Pancreas (tissue), 10 donors: ENCODE results near the gene FBXO31. TPM values are rescaled to one million over a fixed set of nuclear protein-coding genes. Genes with fewer than 3 reads are reported as not detected.
A peak's percentile ranks its signal among the peaks of the same experiment; 100 is the strongest.

ENCODE experiments used
- ATAC-seq, 4 donors: fragments of 200-7000 bp; cut with Tn5 transposase; one replicate each; pipeline versions ENCODE4 v1.8.0 to v1.9.1; 2020; ENCODE audit warnings: mild to moderate bottlenecking in 4 of 4, moderate library complexity in 4 of 4
- DNase-seq, 6 donors: peaks; one replicate each; pipeline ENCODE4 v3.0.0-alpha.2; 2020
- FAIRE-seq: peaks from 2 replicates; lab custom pipeline; 2012; peaks lifted over from hg19 to GRCh38; lab: Jason Lieb, UNC
- H3K27ac ChIP-seq, 4 donors: fragments of 200-600 bp; sonication (generic); 1 replicate in 3 of 4; 2 replicates in 1 of 4; pipeline versions ENCODE4 v1.5.0 to v1.8.0; 2020
- H3K27me3 ChIP-seq, 4 donors: fragments of 200-600 bp; one replicate each; pipeline ENCODE4 v1.8.0; 2021
- H3K36me3 ChIP-seq, 3 donors: fragments of 200-600 bp; sonication (generic) in 1 of 3; one replicate each; pipeline versions ENCODE4 v1.5.0 to v1.8.0; 2020 to 2021
- H3K4me1 ChIP-seq, 3 donors: fragments of 200-600 bp; one replicate each; pipeline ENCODE4 v1.8.0; 2021
- H3K4me3 ChIP-seq, 4 donors: fragments of 200-600 bp; sonication (generic) in 2 of 4; one replicate each; pipeline versions ENCODE4 v1.5.0 to v1.8.0; 2020 to 2021
- H3K9me3 ChIP-seq, 4 donors: fragments of 200-600 bp; one replicate each; pipeline ENCODE4 v1.8.0; 2021
- WGBS, 2 donors: extraction: QIAGEN DNeasy Blood & Tissue Kit; methylation state at CpG; one replicate each; pipeline ENCODE4 v1.1.7; 2013; 5-methylcytosine and 5-hydroxymethylcytosine counted together
- intact Hi-C, 3 donors: fragments of 100-400 bp; cut with DNase I; formaldehyde crosslinking; loops; one replicate each; pipeline versions ENCODE4 v1.11.1 to v1.14.2; 2022
- polyA plus RNA-seq, 2 donors: library from polyadenylated mRNA; stranded (reverse); fragments of 200-250 nt; gene quantifications; one replicate each; pipeline ENCODE4 v1.2.3, GENCODE V29; 2013
- total RNA-seq, 6 donors: library from RNA; stranded (reverse); fragmentation: NEBNext Ultra II Directional in 4 of 6; extraction: Animal tissue kit (Norgen Biotek cat#: 25700) in 4 of 6; gene quantifications; one replicate each; pipeline versions ENCODE4 v1.2.1 to v1.2.4, GENCODE V29; 2021 to 2023
- TF ChIP-seq, protein P1 (sequence below), 4 donors: fragments of 200-600 bp; sonication (generic) in 3 of 4; IDR thresholded peaks; one replicate each; pipeline versions ENCODE4 v1.5.0 to v1.8.0; 2021; ENCODE audit warnings: antibody characterized with exemption in 4 of 4
- donor health status: healthy with polysubstance abuse.
- donor health status: DM: no; HTN: no; CAD: no; lungs with moderate emphysema.
- donor health status: DM: no; HTN: no; CAD: no.
- donor health status: control.
- donor health status: control.
- donor health status: Bipolar disorder and iron deficiency.
- donor health status: DM: yes; HTN: yes; CAD: no.
- donor health status: DM: no; HTN: no; CAD: no.
- donor health status: DM: no; HTN: no; CAD: no.
- donor health status: DM: yes; HTN: yes; CAD: no.

The FBXO31 gene
- total and polyA plus RNA-seq, 8 donors: 18.8 to 37.3 (median 24.9) TPM

DNA sequence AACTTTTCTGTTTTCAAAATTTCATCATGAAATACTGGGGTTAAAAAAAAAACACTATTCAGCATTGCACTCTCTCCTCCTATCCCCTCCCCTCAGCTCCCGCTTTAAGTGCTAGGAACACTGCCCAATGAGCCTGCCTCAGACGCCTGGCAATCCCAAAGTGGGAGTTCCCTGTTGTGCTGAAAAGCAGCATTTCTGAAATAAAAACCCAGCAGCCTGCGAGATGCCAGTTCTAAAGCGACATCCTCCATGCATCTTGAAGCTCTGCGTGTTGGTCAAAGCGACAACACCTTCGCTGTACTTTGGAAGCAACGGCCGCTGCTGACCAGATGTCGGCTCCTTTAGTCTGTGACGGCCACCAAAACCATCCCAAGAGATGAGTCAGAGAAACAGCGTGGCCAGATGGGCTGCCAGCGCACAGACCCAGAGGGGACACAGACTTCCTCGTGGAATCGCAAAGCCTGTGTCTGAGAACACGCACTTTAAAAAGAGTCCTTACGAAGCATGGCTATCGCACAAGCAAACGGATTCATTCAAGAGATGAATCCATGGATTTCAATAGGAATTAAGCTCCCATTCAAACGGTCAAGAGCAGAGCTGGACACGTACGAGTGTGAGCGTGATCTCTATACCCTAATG is 32.8 kb downstream of the FBXO31 start:
- FAIRE-seq (no peak), DNase-seq (no peak), ATAC-seq (peak in 3 of 4 donors; percentile 16 to 45 (median 40))
- Histone ChIP-seq H3K36me3 (peaks cover 0 to 10% (median 2%) of the 10 kb centered on the region in 3 donors), H3K27me3 (no peaks in the 10 kb centered on the region), H3K4me3 (no peak overlapping the region), H3K4me1 (no peaks in the 10 kb centered on the region), H3K9me3 (no peaks in the 10 kb centered on the region), H3K27ac (no peak overlapping the region)
- TF ChIP-seq, protein P1, sequence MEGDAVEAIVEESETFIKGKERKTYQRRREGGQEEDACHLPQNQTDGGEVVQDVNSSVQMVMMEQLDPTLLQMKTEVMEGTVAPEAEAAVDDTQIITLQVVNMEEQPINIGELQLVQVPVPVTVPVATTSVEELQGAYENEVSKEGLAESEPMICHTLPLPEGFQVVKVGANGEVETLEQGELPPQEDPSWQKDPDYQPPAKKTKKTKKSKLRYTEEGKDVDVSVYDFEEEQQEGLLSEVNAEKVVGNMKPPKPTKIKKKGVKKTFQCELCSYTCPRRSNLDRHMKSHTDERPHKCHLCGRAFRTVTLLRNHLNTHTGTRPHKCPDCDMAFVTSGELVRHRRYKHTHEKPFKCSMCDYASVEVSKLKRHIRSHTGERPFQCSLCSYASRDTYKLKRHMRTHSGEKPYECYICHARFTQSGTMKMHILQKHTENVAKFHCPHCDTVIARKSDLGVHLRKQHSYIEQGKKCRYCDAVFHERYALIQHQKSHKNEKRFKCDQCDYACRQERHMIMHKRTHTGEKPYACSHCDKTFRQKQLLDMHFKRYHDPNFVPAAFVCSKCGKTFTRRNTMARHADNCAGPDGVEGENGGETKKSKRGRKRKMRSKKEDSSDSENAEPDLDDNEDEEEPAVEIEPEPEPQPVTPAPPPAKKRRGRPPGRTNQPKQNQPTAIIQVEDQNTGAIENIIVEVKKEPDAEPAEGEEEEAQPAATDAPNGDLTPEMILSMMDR (IDR thresholded peaks at IDR 0.05): no peak
- 84 to 86% methylated on average over 23 of the region's 23 CpGs for WGBS, 2 donors
- intact Hi-C loops: no loop called here

DNA sequence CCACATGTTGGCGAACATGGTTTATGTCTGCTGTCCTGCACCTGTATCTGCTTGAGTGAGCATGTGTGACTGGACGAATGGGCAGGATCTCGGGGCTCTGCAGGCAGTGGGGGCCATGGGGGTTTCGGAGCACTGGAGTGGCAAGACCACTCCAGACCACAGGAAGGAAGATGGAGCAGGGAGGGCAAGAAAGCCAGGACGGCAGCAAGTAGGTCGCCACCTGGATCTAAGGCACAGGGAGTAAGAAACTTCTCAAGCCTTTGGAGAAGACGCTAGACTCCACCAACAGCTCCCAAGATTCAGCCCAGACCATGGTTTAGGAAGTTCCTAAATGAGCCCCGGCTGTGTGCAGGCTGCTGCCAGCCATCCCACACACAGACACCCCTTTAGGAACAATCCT is 33.5 kb downstream of the FBXO31 start:
- Histone ChIP-seq H3K27me3 (no peaks in the 10 kb centered on the region), H3K4me1 (no peaks in the 10 kb centered on the region), H3K4me3 (no peak overlapping the region), H3K27ac (no peak overlapping the region), H3K9me3 (no peaks in the 10 kb centered on the region), H3K36me3 (peaks cover 0 to 14% (median 2%) of the 10 kb centered on the region in 3 donors)
- ATAC-seq: no peak
- no peak for FAIRE-seq
- no peak for DNase-seq
- TF ChIP-seq, protein P1 (IDR thresholded peaks at IDR 0.05): no peak
- intact Hi-C loops: no loop called here
- 82 to 88% methylated on average over 8 of the region's 8 CpGs for WGBS, 2 donors

DNA sequence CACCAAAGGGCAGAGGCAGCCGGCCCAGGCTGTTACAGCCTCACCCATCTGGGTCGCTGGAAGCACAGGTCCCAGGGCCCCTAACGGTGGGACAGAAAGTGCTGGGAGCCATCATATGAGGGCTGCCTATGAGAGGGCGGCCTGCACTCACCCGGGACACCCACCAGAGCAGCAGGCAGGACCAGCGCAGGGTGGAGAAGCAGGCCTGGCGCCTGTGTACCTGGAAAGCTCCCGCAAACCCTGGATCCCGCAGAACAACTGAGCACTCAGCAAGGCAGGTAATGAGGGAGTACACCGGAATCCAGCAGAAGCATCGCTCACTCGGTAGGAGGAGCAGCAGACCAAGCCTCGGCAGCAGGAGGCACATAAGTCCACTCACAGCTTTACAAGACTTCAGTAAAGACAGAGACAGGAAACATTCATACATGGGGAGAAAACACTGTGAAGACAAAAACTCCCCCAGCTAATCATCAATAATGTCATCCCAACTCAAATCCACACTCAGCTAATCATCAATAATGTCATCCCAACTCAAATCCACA is 34.9 kb downstream of the FBXO31 start:
- peaks cover 0 to 14% (median 2%) of the 10 kb centered on the region in 3 donors for H3K36me3 ChIP-seq
- 91 to 92% methylated on average over 13 of the region's 13 CpGs for WGBS, 2 donors
- TF ChIP-seq, protein P1 (IDR thresholded peaks at IDR 0.05): no peak
- no peak for DNase-seq
- ATAC-seq: no peak
- no peak overlapping the region for H3K27ac ChIP-seq
- H3K27me3 ChIP-seq: no peaks in the 10 kb centered on the region
- no peak for FAIRE-seq
- no peaks in the 10 kb centered on the region for H3K4me1 ChIP-seq
- H3K4me3 ChIP-seq: no peak overlapping the region
- intact Hi-C loops: no loop called here
- H3K9me3 ChIP-seq: no peaks in the 10 kb centered on the region

DNA sequence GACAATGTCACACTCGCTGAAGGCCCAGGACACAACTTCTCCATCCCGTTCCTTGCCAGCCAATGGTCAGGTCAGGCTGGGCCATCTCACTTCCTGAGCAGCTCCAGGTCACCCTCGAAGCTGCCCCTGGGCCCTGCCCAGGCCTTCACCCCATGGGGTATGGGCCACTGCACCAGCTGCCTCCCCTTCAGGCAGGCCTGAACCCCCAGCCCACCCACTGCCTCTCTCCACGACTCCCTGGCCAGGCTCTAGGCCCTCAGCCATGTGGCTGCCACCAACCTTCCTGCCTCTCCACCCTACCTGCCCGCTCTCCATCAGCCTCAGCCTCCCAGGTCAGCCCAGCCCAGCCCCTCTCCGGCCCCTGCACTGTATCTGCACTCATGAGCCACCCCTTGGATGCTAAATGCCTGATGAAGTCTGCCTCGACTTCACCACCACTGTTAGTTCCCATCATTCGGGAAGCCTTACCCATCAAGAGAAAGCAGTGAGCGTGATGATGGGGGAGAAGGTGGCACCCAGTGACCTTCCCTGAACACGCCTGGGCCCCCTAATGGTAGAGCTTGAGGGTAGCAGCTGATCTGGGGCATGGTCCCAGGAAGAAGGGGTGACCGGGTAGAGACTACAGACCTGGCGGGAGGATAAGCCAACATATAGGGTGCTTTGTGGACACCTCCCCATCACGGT is 35.5 kb downstream of the FBXO31 start:
- Histone ChIP-seq H3K27me3 (no peaks in the 10 kb centered on the region), H3K27ac (no peak overlapping the region), H3K4me3 (no peak overlapping the region), H3K9me3 (no peaks in the 10 kb centered on the region), H3K4me1 (no peaks in the 10 kb centered on the region), H3K36me3 (peaks cover 0 to 20% (median 2%) of the 10 kb centered on the region in 3 donors)
- FAIRE-seq (no peak), DNase-seq (no peak), ATAC-seq (no peak)
- intact Hi-C loops: no loop called here
- TF ChIP-seq, protein P1 (IDR thresholded peaks at IDR 0.05): no peak
- 94% methylated on average over 13 of the region's 13 CpGs for WGBS, 2 donors
